Stimulated activated CD4-positive, alpha-beta T cell treated with anti-CD3 and anti-CD28 coated beads, Interleukin-4, amount 100 ng/mL, for 4 hours (primary cell): ENCODE data around the gene C12orf54.
"Not testable (repeated sequence)": the region's sequence is repeated elsewhere in the genome, so short reads cannot be mapped to it uniquely, and the experiment has no call there.

Experiments
- DNase-seq, 2 experiments: peaks; one replicate each; pipeline ENCODE4 v3.0.0-alpha.2; 2020

C12orf54 gene

DNA sequence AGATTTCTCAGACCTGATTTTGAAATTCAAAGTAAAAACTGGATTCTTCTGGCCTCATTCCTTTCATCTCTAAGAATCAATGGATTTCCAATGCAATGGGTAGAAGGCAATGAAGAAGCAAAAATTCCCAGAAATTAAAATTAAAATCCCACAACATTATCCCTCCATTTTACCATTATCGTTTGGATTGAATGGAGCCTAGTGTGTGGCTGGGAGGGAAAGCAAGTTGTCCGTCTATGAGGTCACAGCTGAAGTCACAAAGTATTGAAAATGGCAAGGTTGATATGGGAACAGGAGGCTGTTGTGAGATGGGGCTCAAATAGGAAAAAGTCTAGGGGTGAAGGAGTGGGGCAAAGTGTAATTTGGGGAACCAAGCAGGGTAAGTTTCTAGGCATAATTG lies at the start of gene C12orf54:
Gene C12orf54, plus strand, starts transcription at position 301 of the 400 bp plus-strand sequence. CDS start 799 bp downstream, outside the sequence.
- no peak for DNase-seq

DNA sequence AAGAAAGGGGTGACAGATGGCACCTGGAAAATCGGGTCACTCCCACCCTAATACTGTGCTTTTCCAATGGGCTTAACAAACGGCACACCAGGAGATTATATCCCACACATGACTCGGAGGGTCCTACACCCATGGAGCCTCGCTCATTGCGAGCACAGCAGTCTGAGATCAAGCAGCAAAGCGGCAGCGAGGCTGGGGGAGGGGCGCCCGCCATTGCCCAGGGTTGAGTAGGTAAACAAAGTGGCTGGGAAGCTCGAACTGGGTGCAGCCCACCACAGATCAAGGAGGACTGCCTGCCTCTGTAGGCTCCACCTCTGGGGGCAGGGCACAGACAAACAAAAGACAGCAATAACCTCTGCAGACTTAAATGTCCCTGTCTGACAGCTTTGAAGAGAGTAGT lies 48.3 kb upstream of the C12orf54 start:
- not testable (repeated sequence) for DNase-seq

DNA sequence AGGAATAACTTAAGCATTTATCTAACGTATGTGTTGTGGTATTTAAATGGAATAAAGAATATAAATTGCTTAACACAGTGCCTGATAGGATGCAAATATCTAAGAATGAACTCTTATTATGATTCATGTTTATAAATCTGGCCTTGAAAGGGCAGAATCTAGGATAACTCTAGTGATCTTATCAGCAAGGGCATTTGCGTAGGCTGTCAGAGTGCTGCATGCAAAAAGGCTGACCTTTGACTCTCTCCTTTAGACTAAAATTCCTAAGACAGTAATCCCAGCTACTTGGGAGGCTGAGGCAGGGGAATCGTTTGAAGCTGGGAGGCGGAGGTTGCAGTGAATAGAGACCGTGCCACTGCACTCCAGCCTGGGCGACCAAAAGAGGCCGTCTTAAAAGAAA lies 41.2 kb upstream of the C12orf54 start:
- DNase-seq, result no peak

DNA sequence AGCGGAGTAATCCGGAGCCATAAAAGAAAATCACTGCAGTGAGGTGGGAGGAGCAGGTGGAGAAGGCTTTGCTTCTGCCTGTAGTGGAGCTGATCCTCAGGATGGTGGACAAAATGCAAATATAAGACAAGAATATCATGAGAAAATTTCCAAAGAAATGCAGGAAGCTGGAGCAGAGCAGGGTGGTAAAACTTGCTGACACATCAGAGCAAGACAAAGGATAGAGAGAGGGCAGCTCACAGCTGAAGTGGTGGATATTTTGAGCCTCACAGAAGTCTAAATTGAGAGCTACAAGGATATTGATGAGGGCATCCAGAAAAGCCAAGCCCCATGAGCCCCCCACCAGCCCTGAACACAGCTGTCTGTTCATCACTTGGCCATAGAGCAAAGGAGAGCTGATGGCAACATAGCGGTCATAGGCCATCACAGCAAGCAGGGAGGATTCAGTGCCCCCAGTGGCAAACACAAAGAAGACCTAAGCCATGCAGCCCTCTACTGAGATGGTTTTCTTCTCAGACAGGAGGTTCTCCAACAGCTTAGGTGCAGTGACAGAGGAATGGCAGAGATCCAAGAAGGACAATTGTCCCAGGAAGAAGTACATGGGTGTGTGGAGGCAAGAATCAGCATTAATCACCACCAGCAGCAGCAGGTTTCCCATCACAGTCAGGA lies 40.0 kb upstream of the C12orf54 start:
- no peak for DNase-seq

DNA sequence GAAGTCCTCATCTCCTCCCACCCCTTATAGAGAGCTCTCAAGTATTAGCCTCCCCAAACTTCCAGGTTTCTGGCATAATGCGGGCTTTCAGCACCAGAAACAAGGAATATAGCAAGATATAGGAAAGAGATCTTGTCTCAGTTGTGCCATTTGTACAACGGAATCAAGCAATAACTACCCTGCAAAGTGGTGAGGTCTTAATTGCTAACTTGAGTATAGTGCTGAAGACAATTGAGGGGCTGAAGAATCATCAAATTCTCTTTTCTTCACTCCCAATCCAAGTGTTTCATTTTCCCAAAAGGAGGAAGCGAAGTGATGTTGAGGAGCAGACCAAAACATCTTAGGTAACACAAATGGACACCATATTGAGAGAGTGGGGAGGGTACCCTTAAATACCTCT lies 36.8 kb upstream of the C12orf54 start:
- DNase-seq, result no peak

DNA sequence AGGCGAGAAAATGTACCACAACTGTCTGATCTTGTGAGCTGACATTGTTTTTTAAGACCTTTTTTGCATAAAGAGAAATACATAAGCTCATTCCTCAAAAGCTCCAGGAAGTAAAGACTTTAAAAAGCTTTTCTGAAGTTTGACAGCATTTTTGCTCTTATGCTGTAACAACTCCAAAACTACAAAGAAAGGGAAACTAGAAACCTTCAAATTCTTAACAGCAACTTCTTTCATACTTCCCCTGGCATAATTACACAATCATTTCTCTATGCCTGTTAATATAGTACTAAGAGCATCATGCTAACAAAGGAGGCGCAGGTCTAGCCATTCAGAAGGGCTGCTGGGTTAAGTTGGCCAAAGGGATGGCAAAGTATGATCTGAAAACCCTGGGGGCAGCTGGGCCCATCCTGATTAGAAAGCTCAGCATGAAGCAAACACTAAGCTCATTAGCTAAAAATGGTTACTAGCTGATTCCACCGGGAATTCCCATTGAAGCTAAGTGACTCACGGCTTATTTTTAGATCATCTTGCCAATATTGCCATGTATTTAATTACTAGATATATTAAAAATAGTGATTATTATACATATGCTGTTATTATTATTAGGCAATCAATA lies 36.0 kb upstream of the C12orf54 start:
- no peak for DNase-seq

DNA sequence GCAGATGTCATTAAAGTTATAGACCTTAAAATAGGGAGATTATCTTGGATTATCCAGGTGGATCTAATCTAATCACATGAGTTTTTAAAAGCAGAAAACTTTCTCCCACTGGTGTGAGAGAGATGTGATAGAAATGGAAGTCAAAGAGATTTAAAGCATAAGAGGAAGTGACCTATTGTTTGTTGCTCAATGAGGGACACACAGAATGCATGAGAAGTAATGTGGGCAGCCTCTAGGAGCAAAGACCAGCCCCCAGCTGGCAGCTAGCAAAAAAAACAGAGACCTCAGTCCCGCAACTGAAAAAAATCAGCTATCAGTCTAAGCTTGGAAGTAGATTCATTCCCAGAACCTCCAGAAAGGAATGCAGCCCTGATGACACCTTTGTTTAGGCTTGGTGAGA lies 34.5 kb upstream of the C12orf54 start:
- no peak for DNase-seq

DNA sequence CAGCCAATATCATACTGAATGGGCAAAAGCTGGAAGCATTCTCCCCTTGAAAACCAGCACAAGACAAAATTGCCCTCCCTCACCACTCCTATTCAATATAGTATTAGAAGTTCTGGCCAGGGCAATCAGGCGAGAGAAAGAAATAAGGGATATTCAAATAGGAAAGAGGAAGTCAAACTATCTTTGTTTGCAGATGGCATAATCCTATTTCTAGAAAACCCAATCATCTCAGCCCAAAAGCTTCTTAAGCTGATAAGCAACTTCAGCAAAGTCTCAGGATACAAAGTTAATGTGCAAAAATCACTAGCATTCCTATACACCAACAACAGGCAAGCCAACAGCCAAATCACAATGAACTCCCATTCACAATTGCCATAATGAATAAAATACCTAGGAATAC lies 30.9 kb upstream of the C12orf54 start:
- DNase-seq, result no peak

DNA sequence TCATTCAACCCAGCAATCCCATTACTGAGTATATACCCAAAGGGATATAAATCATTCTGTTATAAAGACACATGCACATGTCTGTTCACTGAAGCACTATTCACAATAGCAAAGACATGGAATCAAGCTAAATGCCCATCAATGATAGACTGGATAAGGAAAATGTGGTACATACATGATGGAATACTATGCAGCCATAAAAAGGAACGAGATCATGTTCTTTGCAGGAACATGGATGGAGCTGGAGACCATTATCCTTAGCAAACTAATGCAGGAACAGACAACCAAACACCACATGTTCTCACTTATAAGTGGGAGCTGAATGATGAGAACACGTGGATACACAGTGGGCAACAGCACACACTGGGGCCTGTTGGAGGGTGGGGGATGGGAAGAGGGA lies 29.3 kb upstream of the C12orf54 start:
- DNase-seq, result not testable (repeated sequence)

DNA sequence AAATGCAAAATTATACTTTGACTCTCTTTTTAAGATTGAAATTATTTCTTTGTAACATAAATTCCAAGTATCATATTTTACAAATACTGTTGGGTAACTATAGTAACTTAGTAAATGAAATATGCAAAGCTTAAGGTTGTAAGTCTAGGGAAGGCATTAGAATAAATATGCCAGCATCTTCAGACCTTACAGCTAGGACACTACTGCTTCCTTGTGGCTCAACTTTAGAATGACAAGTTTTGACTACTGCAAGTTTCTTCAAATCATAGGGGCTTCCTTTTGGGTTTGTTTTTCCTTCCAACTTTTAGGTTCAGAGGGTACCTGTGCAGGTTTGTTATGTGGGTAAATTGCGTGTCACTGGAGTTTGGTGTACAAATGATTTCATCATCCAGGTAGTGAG lies 27.6 kb upstream of the C12orf54 start:
- DNase-seq, result no peak

DNA sequence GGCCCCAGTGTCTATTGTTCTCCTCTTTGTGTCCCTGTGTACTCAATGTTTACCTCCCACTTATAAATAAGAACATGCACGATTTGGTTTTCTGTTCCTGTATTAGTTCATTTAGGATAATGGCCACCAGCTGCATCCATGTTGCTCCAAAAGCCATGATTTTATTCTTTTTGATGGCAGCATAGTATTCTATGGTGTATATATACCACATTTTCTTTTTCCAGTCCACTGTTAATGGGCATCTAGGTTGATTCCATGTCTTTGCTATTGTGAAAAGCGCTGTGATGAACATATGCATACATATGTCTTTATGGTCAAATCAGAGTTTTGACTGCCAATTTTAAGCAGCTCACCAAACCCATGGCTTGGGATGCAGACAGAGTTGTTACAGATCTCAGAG lies 27.2 kb upstream of the C12orf54 start:
- DNase-seq, result no peak

DNA sequence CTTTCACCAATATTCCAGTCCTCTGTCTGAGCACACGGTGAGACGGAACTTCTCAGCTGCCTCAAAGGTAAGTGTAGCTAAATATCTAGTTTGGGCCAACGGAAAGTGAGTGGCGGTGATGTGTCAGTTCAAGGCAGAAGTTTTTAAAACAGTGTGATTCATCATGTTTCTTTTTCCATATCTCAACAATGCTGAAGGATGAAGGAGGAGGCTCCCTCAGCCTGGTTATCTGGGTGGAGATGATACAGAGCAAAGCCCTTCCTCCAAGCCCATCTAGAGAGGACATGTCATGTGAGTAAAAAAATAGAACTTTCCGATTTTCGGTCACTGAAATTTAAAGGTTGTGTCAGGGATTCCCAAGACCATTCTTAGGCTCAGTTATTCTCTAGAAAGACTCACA lies 23.0 kb upstream of the C12orf54 start:
- no peak for DNase-seq

DNA sequence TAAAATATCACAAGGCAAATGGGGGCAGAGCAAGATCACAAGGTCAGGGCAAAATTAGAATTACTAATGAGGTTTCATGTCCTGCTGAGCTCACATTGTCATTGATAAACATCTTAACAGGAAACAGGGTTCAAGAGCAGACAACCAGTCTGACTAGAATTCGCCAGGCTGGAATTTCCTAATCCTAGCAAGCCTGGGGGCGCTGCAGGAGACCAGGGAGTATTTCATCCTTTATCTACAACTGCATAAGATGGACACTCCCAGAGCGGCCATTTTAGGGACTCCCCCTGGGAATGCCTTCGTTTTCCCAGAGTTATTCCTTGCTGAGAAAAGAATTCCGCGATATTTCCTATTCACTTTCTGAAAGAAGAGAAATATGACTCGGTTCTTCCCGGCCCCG lies 13.3 kb upstream of the C12orf54 start:
- DNase-seq, result not testable (repeated sequence)

DNA sequence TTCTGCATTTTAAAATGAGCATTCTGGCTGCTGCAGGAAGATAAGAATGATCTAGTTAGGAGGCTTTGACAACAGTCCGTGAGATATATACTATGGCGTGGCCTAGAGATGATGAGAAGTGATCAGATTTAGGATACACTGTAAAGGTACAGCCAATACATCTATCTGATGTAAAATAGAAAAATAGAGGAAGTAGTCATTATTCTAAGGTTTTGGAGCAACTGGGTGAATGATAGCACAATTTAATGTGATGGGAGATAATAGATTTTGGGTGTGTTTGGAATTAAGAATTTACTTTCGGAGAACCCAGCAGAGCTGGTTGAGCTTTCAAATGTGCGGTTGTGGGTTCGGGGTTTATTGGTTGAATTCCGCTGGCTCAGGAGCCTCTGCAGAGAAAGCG lies 10.0 kb upstream of the C12orf54 start, which contains the start of gene ANP32D:
Gene ANP32D, plus strand, starts transcription at position 301 of the 400 bp plus-strand sequence. CDS start 106 bp downstream, outside the sequence.
- no peak for DNase-seq

DNA sequence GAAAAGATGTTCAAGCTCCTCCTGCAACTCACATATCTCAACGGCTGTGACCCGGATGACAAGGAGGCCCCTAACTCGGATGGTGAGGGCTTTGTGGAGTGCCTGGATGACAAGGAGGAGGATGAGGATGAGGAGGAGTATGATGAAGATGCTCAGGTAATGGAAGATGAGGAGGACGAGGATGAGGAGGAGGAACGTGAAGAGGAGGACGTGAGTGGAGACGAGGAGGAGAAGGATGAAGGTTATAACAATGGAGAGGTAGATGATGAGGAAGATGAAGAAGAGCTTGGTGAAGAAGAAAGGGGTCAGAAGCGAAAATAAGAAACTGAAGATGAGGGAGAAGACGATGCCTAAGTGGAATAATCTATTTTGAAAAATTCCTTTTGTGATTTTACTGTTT lies 9.2 kb upstream of the C12orf54 start:
- no peak for DNase-seq

DNA sequence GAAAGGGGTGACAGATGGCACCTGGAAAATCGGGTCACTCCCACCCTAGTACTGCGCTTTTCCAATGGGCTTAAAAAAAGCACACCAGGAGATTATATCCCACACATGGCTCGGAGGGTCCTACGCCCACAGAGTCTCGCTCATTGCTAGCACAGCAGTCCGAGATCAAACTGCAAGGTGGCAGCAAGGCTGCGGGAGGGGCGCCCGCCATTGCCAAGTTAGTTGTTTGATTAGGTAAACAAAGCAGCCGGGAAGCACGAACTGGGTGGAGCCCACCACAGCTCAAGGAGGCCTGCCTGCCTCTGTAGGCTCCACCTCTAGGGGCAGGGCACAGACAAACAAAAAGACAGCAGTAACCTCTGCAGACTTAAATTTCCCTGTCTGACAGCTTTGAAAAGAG lies 7.8 kb upstream of the C12orf54 start:
- not testable (repeated sequence) for DNase-seq

DNA sequence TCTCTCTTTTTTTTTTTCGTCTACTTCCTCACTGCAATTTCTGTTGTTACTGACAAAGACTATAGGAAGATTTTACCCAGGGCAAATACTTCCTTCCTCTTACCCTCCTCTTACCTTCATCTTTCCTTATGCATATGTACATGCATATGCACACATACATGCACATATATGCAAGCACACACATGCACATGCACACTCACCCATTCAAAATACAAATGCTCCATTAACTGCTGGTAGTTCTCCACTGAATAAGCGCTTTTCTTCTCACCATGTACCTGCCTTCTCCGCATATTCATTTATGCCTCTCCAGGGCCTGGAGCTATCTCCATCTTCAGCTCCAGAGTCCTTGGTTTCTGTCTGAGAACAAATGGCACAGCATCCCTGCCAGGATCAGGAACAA lies 632 bp downstream of the C12orf54 start:
- DNase-seq, result no peak

DNA sequence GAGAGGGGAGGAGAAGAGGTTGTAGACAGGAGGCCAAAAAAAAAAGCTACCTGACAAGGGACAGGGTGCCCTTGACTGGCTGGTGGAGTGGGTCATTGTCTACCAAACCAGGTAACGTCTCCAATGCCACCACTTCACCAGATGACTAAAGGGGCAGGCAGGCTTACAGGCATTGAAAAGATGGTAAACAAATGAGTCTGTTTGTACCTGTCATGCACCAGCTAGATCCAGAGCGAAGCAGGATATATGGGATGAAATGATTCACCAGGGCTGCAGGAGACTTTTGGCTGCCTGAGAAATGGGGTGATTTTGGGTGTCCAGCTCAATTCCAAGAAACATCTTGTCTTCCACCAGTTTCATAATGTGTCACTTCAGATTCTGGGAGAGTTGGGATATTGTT lies 4.0 kb downstream of the C12orf54 start:
- DNase-seq, result no peak

DNA sequence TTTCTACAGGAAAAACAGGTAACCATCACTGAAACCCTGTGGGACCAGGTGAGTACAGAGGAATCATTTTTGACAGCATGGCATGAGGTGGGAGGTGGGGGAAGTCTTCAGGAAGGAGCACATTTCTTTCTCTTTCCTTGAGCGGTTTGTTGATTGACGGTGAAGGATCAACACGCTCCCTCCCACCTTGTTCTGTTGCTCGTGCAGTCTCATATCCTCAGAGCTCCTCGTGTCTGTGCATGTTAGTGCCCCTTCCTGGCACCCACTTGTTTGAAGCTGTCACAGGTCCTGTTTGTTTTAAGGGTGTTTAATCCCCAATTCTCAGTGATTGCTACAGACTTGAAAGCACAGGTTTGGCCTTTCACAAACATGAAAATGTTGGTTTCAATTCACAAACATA lies 4.4 kb downstream of the C12orf54 start:
- no peak for DNase-seq

DNA sequence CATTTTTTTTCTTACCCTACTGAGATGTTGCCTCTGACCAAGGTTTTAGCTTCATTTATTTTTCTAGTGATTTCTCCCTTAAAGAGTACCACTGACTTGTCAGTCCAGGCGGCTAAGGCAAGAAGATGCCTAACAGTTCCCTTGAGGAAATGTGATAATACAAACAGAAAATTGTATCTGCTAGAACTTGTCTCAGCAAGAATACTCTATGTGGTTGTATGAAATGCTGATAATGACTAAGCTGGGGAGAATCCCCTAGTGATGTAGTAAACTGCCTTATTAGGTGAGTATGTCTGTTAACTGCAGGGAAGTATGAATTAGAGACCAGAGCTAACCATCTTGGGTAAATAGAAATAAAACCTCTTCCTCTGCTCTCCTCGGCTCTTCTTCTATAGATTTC lies 6.7 kb downstream of the C12orf54 start:
- no peak for DNase-seq

DNA sequence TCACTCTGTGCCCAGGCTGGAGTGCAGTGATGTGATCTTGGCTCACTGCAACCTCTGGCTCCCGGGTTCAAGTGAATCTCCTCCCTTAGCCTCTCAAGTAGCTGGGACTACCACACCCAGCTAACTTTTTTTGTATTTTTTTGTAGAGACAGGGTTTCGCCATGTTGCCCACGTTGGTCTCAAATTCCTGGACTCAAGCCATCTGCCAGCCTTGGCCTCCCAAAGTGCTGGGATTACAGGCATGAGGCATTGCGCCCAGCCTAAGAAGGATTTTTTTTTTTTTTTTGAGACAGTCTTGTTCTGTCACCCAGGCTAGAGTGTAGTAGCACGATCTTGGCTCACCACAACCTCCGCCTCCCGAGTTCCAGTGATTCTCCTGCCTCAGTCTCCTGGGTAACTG lies 7.2 kb downstream of the C12orf54 start:
- DNase-seq, result not testable (repeated sequence)

DNA sequence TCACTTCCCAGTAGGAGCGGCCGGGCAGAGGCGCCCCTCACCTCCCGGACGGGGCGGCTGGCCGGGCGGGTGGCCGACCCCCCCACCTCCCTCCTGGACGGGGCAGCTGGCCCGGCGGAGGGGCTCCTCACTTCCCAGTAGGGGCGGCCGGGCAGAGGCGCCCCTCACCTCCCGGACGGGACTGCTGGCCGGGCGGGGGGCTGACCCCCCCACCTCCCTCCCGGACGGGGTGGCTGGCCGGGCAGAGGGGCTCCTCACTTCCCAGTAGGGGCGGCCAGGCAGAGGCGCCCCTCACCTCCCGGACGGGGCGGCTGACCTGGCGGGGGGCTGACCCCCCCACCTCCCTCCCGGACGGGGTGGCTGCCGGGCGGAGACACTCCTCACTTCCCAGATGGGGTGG lies 18.0 kb downstream of the C12orf54 start:
- not testable (repeated sequence) for DNase-seq

DNA sequence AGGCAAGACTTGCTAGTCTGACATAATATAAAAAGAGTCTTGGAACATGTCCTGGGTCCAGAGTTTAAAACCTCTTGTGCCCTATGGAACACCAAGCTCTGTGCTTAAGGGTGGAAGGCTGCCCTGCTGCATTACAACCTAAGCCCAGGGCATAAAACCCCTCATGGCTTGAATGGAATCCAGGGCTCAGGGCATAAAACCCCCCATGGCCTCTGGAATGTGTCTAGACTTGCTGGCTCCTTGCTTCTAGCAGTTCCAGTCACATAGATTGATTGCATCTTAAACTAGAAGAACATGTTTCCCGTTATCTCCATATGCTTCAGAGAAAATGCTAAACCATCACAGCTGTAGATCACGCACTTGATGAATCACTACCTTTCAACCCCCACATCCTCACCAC lies 24.5 kb downstream of the C12orf54 start:
- DNase-seq, result not testable (repeated sequence)

DNA sequence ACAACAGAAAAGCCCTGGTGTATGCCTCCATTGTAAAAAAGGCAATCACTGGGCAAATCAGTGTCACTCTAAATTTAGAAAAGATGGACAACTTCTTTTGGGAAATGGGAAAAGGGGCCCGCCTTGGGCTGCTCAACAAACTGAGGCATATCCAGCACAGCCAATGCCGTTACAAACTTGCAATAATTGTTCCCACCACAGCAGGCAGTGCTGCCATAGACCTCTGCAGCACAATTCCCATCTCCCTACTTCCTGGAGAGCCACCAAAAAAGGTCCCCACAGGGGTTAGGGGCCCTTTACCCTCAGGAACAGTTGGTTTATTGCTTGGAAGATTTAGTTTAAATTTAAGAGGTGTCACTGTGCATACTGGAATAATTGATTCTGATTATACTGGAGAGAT lies 26.7 kb downstream of the C12orf54 start:
- DNase-seq, result no peak

DNA sequence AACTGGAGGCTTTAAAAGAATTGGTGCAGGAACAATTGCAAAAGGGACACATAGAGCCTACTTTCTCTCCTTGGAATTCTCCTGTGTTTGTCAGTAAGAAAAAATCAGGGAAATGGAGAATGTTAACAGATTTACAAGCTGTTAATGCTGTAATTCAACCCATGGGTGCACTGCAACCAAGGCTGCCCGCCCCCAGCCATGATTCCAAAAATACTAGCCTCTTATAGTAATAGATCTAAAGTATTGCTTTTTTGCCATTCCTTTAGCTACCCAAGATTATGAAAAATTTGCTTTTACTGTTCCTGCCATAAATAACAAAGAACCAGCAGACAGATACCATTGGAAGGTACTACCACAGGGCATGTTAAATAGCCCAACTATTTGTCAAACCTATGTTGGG lies 27.8 kb downstream of the C12orf54 start:
- no peak for DNase-seq
